Keratinocyte (primary cell): ENCODE measurements around the gene UNKL. TPM values are rescaled to one million over a fixed set of nuclear protein-coding genes. Genes with fewer than 3 reads are reported as not detected.

Experiments
- DNase-seq: peaks from one replicate; pipeline ENCODE4 v3.0.0-alpha.2; 2011; ENCODE audit warnings: low read depth, missing footprints, low spot score
- FAIRE-seq: peaks from 2 replicates; lab custom pipeline; 2011; peaks lifted over from hg19 to GRCh38; lab: Jason Lieb, UNC
- H2AFZ ChIP-seq: 2 replicates; pipeline ENCODE4 v1.6.0; 2012; ENCODE audit warnings: low read length, control low read depth, inconsistent platforms; ENCODE audit not compliant: control insufficient read depth
- H3K27ac ChIP-seq: 2 replicates; pipeline ENCODE4 v1.5.1; 2011; ENCODE audit warnings: low read length; ENCODE audit not compliant: control insufficient read depth, insufficient read depth
- H3K27me3 ChIP-seq: 3 replicates; pipeline ENCODE4 v1.6.0; 2011; ENCODE audit warnings: low read length; ENCODE audit not compliant: control insufficient read depth, insufficient read depth; ENCODE audit errors: extremely low read depth
- H3K36me3 ChIP-seq, 2 experiments: 2 replicates in 1 of 2; 3 replicates in 1 of 2; pipeline ENCODE4 v1.5.1; 2011; ENCODE audit warnings: low read length in 2 of 2, mild to moderate bottlenecking in 1 of 2; ENCODE audit not compliant: control insufficient read depth in 2 of 2, insufficient read depth in 2 of 2; ENCODE audit errors: extremely low read depth in 1 of 2
- H3K4me1 ChIP-seq: 3 replicates; pipeline ENCODE4 v1.5.1; 2011; ENCODE audit warnings: low read length; ENCODE audit not compliant: control insufficient read depth, insufficient read depth; ENCODE audit errors: extremely low read depth
- H3K4me2 ChIP-seq: 3 replicates; pipeline ENCODE4 v1.6.0; 2011; ENCODE audit warnings: low read depth, low read length; ENCODE audit not compliant: control insufficient read depth, insufficient read depth; ENCODE audit errors: extremely low read depth
- H3K4me3 ChIP-seq, 3 experiments: fragments of 200-600 bp in 1 of 3; sonication (generic) in 1 of 3; 2 replicates in 2 of 3; 3 replicates in 1 of 3; pipeline ENCODE4 v1.5.1; 2011 to 2016; ENCODE audit warnings: low read length in 3 of 3, mild to moderate bottlenecking in 3 of 3, control low read depth in 2 of 3, inconsistent platforms in 1 of 3, low read depth in 1 of 3, mixed read lengths in 1 of 3, mixed run types in 1 of 3, moderate library complexity in 1 of 3; ENCODE audit not compliant: control insufficient read depth in 2 of 3, insufficient read depth in 2 of 3; ENCODE audit errors: extremely low read depth in 1 of 3
- H3K79me2 ChIP-seq: 2 replicates; pipeline ENCODE4 v1.6.0; 2012; ENCODE audit warnings: low read length; ENCODE audit not compliant: control insufficient read depth, insufficient read depth
- H3K9ac ChIP-seq: 3 replicates; pipeline ENCODE4 v1.6.0; 2011; ENCODE audit warnings: low read length; ENCODE audit not compliant: control insufficient read depth, insufficient read depth; ENCODE audit errors: extremely low read depth
- H3K9me1 ChIP-seq: 3 replicates; pipeline ENCODE4 v1.6.0; 2011; ENCODE audit warnings: low read length; ENCODE audit not compliant: control insufficient read depth, insufficient read depth; ENCODE audit errors: extremely low read depth
- H3K9me3 ChIP-seq: 2 replicates; pipeline ENCODE4 v1.5.1; 2012; ENCODE audit warnings: low read depth, low read length; ENCODE audit not compliant: control insufficient read depth
- H4K20me1 ChIP-seq: 3 replicates; pipeline ENCODE4 v1.6.0; 2011; ENCODE audit warnings: low read length; ENCODE audit not compliant: control insufficient read depth, insufficient read depth; ENCODE audit errors: extremely low read depth
- CTCF ChIP-seq, 3 experiments: IDR thresholded peaks in 1 of 3; conservative IDR thresholded peaks in 1 of 3; optimal IDR thresholded peaks in 1 of 3; 2 replicates in 2 of 3; 3 replicates in 1 of 3; pipeline versions ENCODE3 to v1.5.1; 2011; ENCODE audit warnings: low read length in 3 of 3, mild to moderate bottlenecking in 3 of 3, moderate library complexity in 2 of 3, control low read depth in 1 of 3, inconsistent platforms in 1 of 3; ENCODE audit not compliant: insufficient read depth in 2 of 3; ENCODE audit errors: extremely low read depth in 1 of 3
- EZH2 ChIP-seq: IDR thresholded peaks from one replicate; pipeline ENCODE4 v1.6.1; 2012; ENCODE audit warnings: inconsistent platforms, mild to moderate bottlenecking, low read length, moderate library complexity
- dilution Hi-C: fragments of 300-500 bp; cut with MboI; formaldehyde crosslinking; loops from one replicate; pipeline ENCODE4 v1.7.0; 2020; ENCODE audit warnings: low sequenced_read_pairs; ENCODE audit not compliant: extremely low pct_ligation_motif_present
- polyA plus RNA-seq, 5 experiments: library from polyadenylated mRNA; depleted of rRNA in 3 of 5; stranded (reverse) in 3 of 5; stranded (forward) in 1 of 5; unstranded in 1 of 5; fragments of >200 nt; gene quantifications; 1 replicate in 1 of 5; 2 replicates in 3 of 5; 3 replicates in 1 of 5; pipeline versions ENCODE4 v1.2.1 to v1.2.3, GENCODE V29; 2011 to 2012; ENCODE audit warnings: missing spikeins in 2 of 5, low read depth in 1 of 5, low replicate concordance in 1 of 5

The UNKL gene
- polyA plus RNA-seq, 1 donor (not counting 4 experiments of a cell fraction or from before 2014, with no cell fraction given): 2.3 TPM

GRCh38 chr16:1431497-1432270 is 17.2 kb upstream of the UNKL start:
- no peak for FAIRE-seq
- Histone ChIP-seq H3K36me3 (no peaks in the 10 kb centered on the region), H3K9me3 (no peaks in the 10 kb centered on the region), H3K4me1 (no peaks in the 10 kb centered on the region), H3K4me2 (no peak overlapping the region), H4K20me1 (no peaks in the 10 kb centered on the region), H3K9me1 (no peaks in the 10 kb centered on the region), H3K9ac (no peak overlapping the region), H2AFZ (no peak overlapping the region), H3K27ac (no peak overlapping the region), H3K4me3 (no peak overlapping the region), H3K27me3 (no peaks in the 10 kb centered on the region), H3K79me2 (no peaks in the 10 kb centered on the region)
- TF ChIP-seq EZH2 (no peak), CTCF (optimal IDR thresholded peaks at IDR 0.05 in 1 of 3, IDR thresholded peaks at IDR 0.05 in 1 of 3, conservative IDR thresholded peaks at IDR 0.05 in 1 of 3; ENCODE audit: extremely low read depth in 1 of 3, insufficient read depth in 2 of 3, low read length in 3 of 3) (no peak)
- dilution Hi-C loops: no loop called here
- DNase-seq: no peak

DNA sequence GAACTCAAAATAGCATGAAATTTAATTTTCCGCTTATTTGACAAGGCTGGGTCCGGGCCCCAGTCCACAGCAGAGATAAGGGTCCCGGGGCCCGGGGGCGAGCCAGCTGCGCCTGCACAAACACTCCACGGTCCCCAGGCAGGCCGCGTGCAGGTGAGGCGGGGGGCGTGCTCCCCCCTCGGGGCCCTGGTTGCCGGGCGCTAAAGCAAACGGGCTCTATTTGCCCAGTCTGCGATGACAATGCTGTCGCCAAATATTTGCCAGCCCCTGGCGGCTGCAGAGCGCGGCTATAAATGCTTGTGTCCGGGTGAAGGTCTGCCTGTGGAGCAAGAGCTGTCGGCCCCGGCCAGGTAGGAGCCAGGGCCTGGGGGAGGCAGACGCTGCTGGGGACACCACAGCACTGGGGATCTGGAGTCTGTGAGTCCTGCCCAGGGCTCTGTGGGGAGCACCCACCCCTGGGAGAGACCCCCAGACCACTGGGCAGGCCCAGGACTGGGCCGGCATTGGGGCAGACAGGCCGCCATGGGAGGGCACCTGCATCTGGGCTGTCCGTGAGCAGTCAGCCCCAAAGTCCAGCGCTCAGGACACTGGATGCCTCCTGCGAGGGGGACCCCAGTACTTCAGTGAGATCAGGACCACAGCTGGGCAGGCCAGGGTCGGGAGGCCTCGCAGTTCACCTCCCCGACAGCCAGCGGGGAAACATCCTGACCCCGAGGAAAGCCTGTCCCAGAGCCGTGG is 16.4 kb upstream of the UNKL start, which contains the start of gene PERCC1:
PERCC1 (plus strand) TSS at position 320 of the 738 bp plus-strand sequence. CDS start 1,516 bp downstream, outside the sequence.
- Histone ChIP-seq H4K20me1 (no peaks in the 10 kb centered on the region), H3K9me3 (no peaks in the 10 kb centered on the region), H3K27me3 (no peaks in the 10 kb centered on the region), H2AFZ (no peak within 1 kb of the TSS), H3K9ac (no peak within 1 kb of the TSS), H3K9me1 (no peaks in the 10 kb centered on the region), H3K4me1 (no peaks in the 10 kb centered on the region), H3K79me2 (no peaks in the 10 kb centered on the region), H3K4me2 (no peak within 1 kb of the TSS), H3K4me3 (no peak within 1 kb of the TSS), H3K36me3 (no peaks in the 10 kb centered on the region), H3K27ac (no peak within 1 kb of the TSS)
- FAIRE-seq (no peak), DNase-seq (no peak)
- dilution Hi-C loops: no loop called here
- no peak for TF ChIP-seq EZH2
- TF ChIP-seq CTCF (optimal IDR thresholded peaks at IDR 0.05 in 1 of 3, IDR thresholded peaks at IDR 0.05 in 1 of 3, conservative IDR thresholded peaks at IDR 0.05 in 1 of 3; ENCODE audit: extremely low read depth in 1 of 3, insufficient read depth in 2 of 3, low read length in 3 of 3): no peak
